H9 (cell line): ENCODE measurements around the gene PPIH. TPM values are rescaled to one million over a fixed set of nuclear protein-coding genes. Genes with fewer than 3 reads are reported as not detected.

Experiments
- DNase-seq: peaks from one replicate; pipeline ENCODE4 v3.0.0-alpha.2; 2017
- H2AFZ ChIP-seq: one replicate; pipeline ENCODE4 v1.6.1; 2013; ENCODE audit warnings: mild to moderate bottlenecking, low read length, control low read depth, moderate library complexity
- H2AK5ac ChIP-seq: 2 replicates; pipeline ENCODE4 v1.6.1; 2013; ENCODE audit warnings: low read length, control low read depth, mixed read lengths; ENCODE audit not compliant: insufficient read length
- H2BK120ac ChIP-seq: one replicate; pipeline ENCODE4 v1.6.1; 2013; ENCODE audit warnings: low read depth, mild to moderate bottlenecking, low read length, control low read depth, inconsistent platforms; ENCODE audit not compliant: poor library complexity, severe bottlenecking
- H2BK12ac ChIP-seq: 2 replicates; pipeline ENCODE4 v1.6.1; 2013; ENCODE audit warnings: low read length, control low read depth, mixed read lengths, low read depth; ENCODE audit not compliant: insufficient read length
- H2BK15ac ChIP-seq: 2 replicates; pipeline ENCODE4 v1.6.1; 2013; ENCODE audit warnings: low read depth, low read length, control low read depth
- H2BK20ac ChIP-seq: one replicate; pipeline ENCODE4 v1.6.1; 2013; ENCODE audit warnings: low read depth, mild to moderate bottlenecking, low read length, control low read depth, inconsistent platforms; ENCODE audit not compliant: poor library complexity, severe bottlenecking
- H2BK5ac ChIP-seq: 2 replicates; pipeline ENCODE4 v1.6.1; 2013; ENCODE audit warnings: low read length, control low read depth, mixed read lengths; ENCODE audit not compliant: insufficient read length
- H3K14ac ChIP-seq: 2 replicates; pipeline ENCODE4 v1.6.1; 2013; ENCODE audit warnings: low read length, control low read depth; ENCODE audit not compliant: insufficient read depth
- H3K18ac ChIP-seq: 2 replicates; pipeline ENCODE4 v1.6.1; 2013; ENCODE audit warnings: low read depth, mild to moderate bottlenecking, mixed read lengths, low read length, control low read depth; ENCODE audit not compliant: insufficient read length
- H3K23ac ChIP-seq: 2 replicates; pipeline ENCODE4 v1.6.1; 2013; ENCODE audit warnings: low read length, control low read depth, mixed read lengths, low read depth; ENCODE audit not compliant: insufficient read length
- H3K23me2 ChIP-seq: 2 replicates; pipeline ENCODE4 v1.6.1; 2013; ENCODE audit warnings: low read depth, mild to moderate bottlenecking, mixed read lengths, low read length, control low read depth; ENCODE audit not compliant: insufficient read length, poor library complexity, severe bottlenecking
- H3K27ac ChIP-seq: 2 replicates; pipeline ENCODE4 v1.5.1; 2013; ENCODE audit warnings: low read length, control low read depth, mixed read lengths, low read depth; ENCODE audit not compliant: insufficient read length
- H3K27me3 ChIP-seq: 2 replicates; pipeline ENCODE4 v1.6.1; 2013; ENCODE audit warnings: low read length, control low read depth, inconsistent platforms; ENCODE audit not compliant: insufficient read depth
- H3K4ac ChIP-seq: 2 replicates; pipeline ENCODE4 v1.6.1; 2013; ENCODE audit warnings: low read depth, mild to moderate bottlenecking, control low read depth, inconsistent platforms, low read length, moderate library complexity
- H3K4me1 ChIP-seq: 2 replicates; pipeline ENCODE4 v1.6.1; 2013; ENCODE audit warnings: low read length, control low read depth, inconsistent platforms; ENCODE audit not compliant: insufficient read depth
- H3K4me2 ChIP-seq: 2 replicates; pipeline ENCODE4 v1.6.1; 2013; ENCODE audit warnings: low read length, control low read depth, mixed read lengths; ENCODE audit not compliant: insufficient read length, insufficient read depth
- H3K56ac ChIP-seq: 2 replicates; pipeline ENCODE4 v1.6.1; 2013; ENCODE audit warnings: low read depth, mild to moderate bottlenecking, mixed read lengths, low read length, control low read depth; ENCODE audit not compliant: insufficient read length
- H3K79me1 ChIP-seq: 2 replicates; pipeline ENCODE4 v1.6.1; 2013; ENCODE audit warnings: low read depth, mild to moderate bottlenecking, moderate library complexity, low read length, control low read depth, inconsistent platforms; ENCODE audit not compliant: insufficient read depth, poor library complexity, severe bottlenecking
- H3K79me2 ChIP-seq: 2 replicates; pipeline ENCODE4 v1.6.1; 2013; ENCODE audit warnings: low read length, control low read depth, inconsistent platforms; ENCODE audit not compliant: insufficient read depth
- H3K9ac ChIP-seq: 2 replicates; pipeline ENCODE4 v1.6.1; 2013; ENCODE audit warnings: low read length, control low read depth, mixed read lengths; ENCODE audit not compliant: insufficient read length; ENCODE audit errors: extremely low read depth
- H3K9me3 ChIP-seq: one replicate; pipeline ENCODE4 v1.6.1; 2013; ENCODE audit warnings: low read depth, low read length, inconsistent platforms; ENCODE audit not compliant: control insufficient read depth
- H3T11ph ChIP-seq: one replicate; pipeline ENCODE4 v1.6.1; 2013; ENCODE audit warnings: mild to moderate bottlenecking, low read length, control low read depth, inconsistent platforms
- H4K20me1 ChIP-seq: one replicate; pipeline ENCODE4 v1.6.1; 2013; ENCODE audit not compliant: control insufficient read depth, insufficient read length, insufficient read depth
- H4K5ac ChIP-seq: 2 replicates; pipeline ENCODE4 v1.6.1; 2013; ENCODE audit warnings: low read depth, mild to moderate bottlenecking, mixed read lengths, low read length, control low read depth; ENCODE audit not compliant: insufficient read length
- H4K8ac ChIP-seq: replicated peaks from 2 replicates; pipeline ENCODE4 v1.6.1; 2013; ENCODE audit warnings: low read length, control low read depth, mixed read lengths, low read depth; ENCODE audit not compliant: insufficient read length
- H4K91ac ChIP-seq: 2 replicates; pipeline ENCODE4 v1.6.1; 2013; ENCODE audit warnings: low read depth, mild to moderate bottlenecking, moderate library complexity, mixed read lengths, low read length, control low read depth; ENCODE audit not compliant: insufficient read length
- H3K27ac Mint-ChIP-seq, 3 experiments: 2 replicates in 2 of 3; 3 replicates in 1 of 3; pipeline ENCODE4 v1.8.0; 2020 to 2021; ENCODE audit warnings: mixed read lengths in 3 of 3, mild to moderate bottlenecking in 1 of 3, moderate library complexity in 1 of 3
- H3K27me3 Mint-ChIP-seq: 2 replicates; pipeline ENCODE4 v1.8.0; 2021; ENCODE audit warnings: low read depth, mild to moderate bottlenecking, moderate library complexity, mixed read lengths
- H3K36me3 Mint-ChIP-seq, 3 experiments: 2 replicates in 2 of 3; 3 replicates in 1 of 3; pipeline ENCODE4 v1.8.0; 2020 to 2021; ENCODE audit warnings: low read depth in 3 of 3, mixed read lengths in 3 of 3; ENCODE audit not compliant: insufficient read depth in 1 of 3
- H3K4me1 Mint-ChIP-seq, 2 experiments: 2 replicates each; pipeline ENCODE4 v1.8.0; 2020; ENCODE audit warnings: mixed read lengths in 2 of 2
- H3K4me3 Mint-ChIP-seq, 2 experiments: 2 replicates in 1 of 2; 3 replicates in 1 of 2; pipeline ENCODE4 v1.8.0; 2020 to 2021; ENCODE audit warnings: mild to moderate bottlenecking in 2 of 2, mixed read lengths in 2 of 2, moderate library complexity in 1 of 2
- H3K9me3 Mint-ChIP-seq, 2 experiments: 2 replicates in 1 of 2; 3 replicates in 1 of 2; pipeline ENCODE4 v1.8.0; 2020; ENCODE audit warnings: mild to moderate bottlenecking in 2 of 2, mixed read lengths in 2 of 2, moderate library complexity in 1 of 2
- total RNA-seq: library from RNA; stranded (reverse); gene quantifications from 2 replicates; pipeline ENCODE4 v1.2.1, GENCODE V29; 2021
- TF ChIP-seq, protein P1 (sequence below): fragments of 200-600 bp; sonication (generic); conservative IDR thresholded peaks from 3 replicates; pipeline ENCODE4 v1.8.0; 2021; ENCODE audit warnings: antibody characterized with exemption, mild to moderate bottlenecking

The PPIH gene
- total RNA-seq, 1 experiment from 2014 or later: 89.3 TPM

DNA sequence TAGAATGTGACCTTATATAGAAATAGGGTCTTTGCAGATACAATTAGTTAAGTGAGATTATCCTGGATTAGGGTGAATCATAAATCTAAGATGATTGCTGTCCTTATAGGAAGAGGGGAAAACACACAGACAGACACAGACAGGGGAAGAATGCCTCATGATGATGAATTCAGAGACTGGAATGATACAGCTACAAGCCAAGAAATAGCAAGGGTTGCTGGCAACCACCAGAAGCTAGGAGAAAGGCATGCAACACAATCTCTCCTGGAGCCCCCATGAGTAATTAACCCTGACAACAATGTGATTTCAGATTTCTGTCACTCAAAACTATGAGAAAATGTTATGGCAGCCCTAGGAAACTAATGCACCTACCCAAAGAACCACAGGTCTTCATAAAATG is 19.1 kb upstream of the PPIH start:
- no peak overlapping the region for H2BK12ac ChIP-seq
- no peak overlapping the region for H4K5ac ChIP-seq

More for the DNA sequence above, 19.1 kb upstream of the PPIH start:
- Mint-ChIP-seq H3K36me3 (no peaks in the 10 kb centered on the region), H3K27me3 (peaks cover 4% of the 10 kb centered on the region; the same call in 1 of the 2 replicates), H3K27ac (no peak overlapping the region), H3K4me3 (no peak overlapping the region), H3K4me1 (no peaks in the 10 kb centered on the region), H3K9me3 (no peaks in the 10 kb centered on the region)
- Histone ChIP-seq H3K79me1 (no peaks in the 10 kb centered on the region), H3K23me2 (no peaks in the 10 kb centered on the region), H3K14ac (no peak overlapping the region), H3K79me2 (no peaks in the 10 kb centered on the region), H2BK120ac (no peak overlapping the region), H3K9me3 (no peaks in the 10 kb centered on the region), H3K18ac (no peak overlapping the region), H4K91ac (no peak overlapping the region), H2AK5ac (no peak overlapping the region), H3T11ph (no peak overlapping the region), H3K56ac (no peak overlapping the region), H3K4me2 (no peak overlapping the region), H3K27me3 (no peaks in the 10 kb centered on the region), H3K4me1 (no peaks in the 10 kb centered on the region), H3K27ac (no peak overlapping the region), H3K9ac (no peak overlapping the region), H3K4ac (no peak overlapping the region), H3K23ac (no peak overlapping the region), H2AFZ (no peak overlapping the region), H4K20me1 (no peaks in the 10 kb centered on the region), H4K8ac (no peak overlapping the region), H2BK5ac (no peak overlapping the region), H2BK20ac (no peak overlapping the region), H2BK15ac (no peak overlapping the region)
- DNase-seq: no peak
- TF ChIP-seq, protein P1, sequence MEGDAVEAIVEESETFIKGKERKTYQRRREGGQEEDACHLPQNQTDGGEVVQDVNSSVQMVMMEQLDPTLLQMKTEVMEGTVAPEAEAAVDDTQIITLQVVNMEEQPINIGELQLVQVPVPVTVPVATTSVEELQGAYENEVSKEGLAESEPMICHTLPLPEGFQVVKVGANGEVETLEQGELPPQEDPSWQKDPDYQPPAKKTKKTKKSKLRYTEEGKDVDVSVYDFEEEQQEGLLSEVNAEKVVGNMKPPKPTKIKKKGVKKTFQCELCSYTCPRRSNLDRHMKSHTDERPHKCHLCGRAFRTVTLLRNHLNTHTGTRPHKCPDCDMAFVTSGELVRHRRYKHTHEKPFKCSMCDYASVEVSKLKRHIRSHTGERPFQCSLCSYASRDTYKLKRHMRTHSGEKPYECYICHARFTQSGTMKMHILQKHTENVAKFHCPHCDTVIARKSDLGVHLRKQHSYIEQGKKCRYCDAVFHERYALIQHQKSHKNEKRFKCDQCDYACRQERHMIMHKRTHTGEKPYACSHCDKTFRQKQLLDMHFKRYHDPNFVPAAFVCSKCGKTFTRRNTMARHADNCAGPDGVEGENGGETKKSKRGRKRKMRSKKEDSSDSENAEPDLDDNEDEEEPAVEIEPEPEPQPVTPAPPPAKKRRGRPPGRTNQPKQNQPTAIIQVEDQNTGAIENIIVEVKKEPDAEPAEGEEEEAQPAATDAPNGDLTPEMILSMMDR: no peak
